ENCODE data around the gene STK32B.
"Not testable (repeated sequence)": the region's sequence is repeated elsewhere in the genome, so short reads cannot be mapped to it uniquely, and the experiment has no call there.

Gene STK32B

DNA sequence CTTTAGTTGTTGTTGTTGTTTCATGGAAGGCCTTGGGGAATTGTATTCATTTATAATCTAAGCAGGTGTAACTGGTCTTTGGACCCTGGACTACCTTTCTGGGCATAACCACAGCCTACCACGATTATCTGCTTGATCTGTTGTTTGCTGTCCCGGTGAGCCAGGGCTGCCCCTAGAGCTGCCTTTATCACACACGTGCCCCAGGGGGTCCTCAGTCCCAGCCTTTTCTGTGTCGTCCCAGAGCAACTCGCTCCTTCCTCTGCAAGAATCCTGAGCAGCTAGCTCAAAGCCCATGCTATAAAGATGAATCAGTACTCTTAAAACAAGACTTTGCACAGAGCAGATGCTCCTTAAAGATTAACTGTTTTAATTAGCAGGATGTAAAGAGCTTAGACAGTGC lies 383.9 kb downstream of the STK32B start:
- Histone ChIP-seq H3K4me1 (ENCODE audit: control insufficient read depth, insufficient read depth, low read length) (no peaks in the 10 kb centered on the region), H3K4me3 (ENCODE audit: low read length) (no peak overlapping the region), H3K9ac (ENCODE audit: low read depth, low read length) (no peak overlapping the region), H3K4me2 (ENCODE audit: low read length) (no peak overlapping the region), H3K9me3 (replicated peaks; ENCODE audit: low read length) (no peaks in the 10 kb centered on the region), H3K36me3 (ENCODE audit: insufficient read depth, low read length) (no peaks in the 10 kb centered on the region), H3K27me3 (ENCODE audit: control insufficient read depth, insufficient read depth, low read length) (no peaks in the 10 kb centered on the region)

DNA sequence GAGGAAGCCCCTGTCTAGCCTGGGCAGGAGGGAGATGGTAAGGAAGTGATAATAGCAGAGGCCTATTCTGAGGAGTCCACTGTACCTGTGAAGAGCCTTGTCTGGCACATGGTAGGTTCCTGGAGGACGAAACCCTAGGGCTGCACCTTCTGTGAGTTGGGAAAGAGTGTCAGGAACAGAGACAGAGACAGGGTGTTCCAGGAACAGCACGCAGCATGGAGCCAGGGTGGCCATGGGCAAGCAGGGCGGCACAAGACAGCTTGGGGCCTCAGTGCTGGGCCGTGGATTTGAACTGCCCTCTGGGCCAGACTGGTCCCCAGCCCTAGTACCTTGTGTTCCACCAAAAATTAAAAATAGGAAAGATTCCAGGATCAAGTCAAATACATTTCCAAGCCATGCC lies 384.5 kb downstream of the STK32B start:
- Histone ChIP-seq H3K27me3 (ENCODE audit: control insufficient read depth, insufficient read depth, low read length) (no peaks in the 10 kb centered on the region), H3K9me3 (replicated peaks; ENCODE audit: low read length) (no peaks in the 10 kb centered on the region), H3K4me3 (ENCODE audit: low read length) (no peak overlapping the region), H3K4me1 (ENCODE audit: control insufficient read depth, insufficient read depth, low read length) (no peaks in the 10 kb centered on the region), H3K36me3 (ENCODE audit: insufficient read depth, low read length) (no peaks in the 10 kb centered on the region), H3K9ac (ENCODE audit: low read depth, low read length) (no peak overlapping the region), H3K4me2 (ENCODE audit: low read length) (no peak overlapping the region)

DNA sequence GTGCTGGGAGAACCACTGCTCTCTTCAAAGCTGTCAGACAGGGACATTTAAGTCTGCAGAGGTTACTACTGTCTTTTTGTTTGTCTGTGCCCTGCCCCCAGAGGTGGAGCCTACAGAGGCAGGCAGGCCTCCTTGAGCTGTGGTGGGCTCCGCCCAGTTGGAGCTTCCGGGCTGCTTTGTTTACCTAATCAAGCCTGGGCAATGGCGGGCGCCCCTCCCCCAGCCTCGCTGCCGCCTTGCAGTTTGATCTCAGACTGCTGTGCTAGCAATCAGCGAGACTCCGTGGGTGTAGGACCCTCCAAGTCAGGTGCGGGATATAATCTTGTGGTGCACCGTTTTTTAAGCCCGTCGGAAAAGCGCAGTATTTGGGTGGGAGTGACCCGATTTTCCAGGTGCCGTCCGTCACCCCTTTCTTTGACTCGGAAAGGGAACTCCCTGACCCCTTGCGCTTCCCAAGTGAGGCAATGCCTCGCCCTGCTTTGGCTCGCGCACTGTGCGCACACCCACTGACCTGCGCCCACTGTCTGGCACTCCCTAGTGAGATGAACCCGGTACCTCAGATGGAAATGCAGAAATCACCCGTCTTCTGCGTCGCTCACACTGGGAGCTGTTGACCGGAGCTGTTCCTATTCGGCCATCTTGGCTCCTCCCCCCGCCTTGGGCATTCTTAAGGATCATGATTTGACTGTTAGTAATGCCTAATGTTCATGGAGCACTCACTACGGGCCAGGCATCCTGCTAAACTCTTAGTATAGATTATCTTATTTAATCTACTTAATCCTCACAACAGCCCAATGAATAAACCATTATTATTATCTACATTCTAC lies 392.9 kb downstream of the STK32B start:
- H3K9ac ChIP-seq (ENCODE audit: low read depth, low read length); H3K9me3 ChIP-seq (replicated peaks; ENCODE audit: low read length); H3K4me3 ChIP-seq (ENCODE audit: low read length); H3K4me2 ChIP-seq (ENCODE audit: low read length); H3K27me3 ChIP-seq (ENCODE audit: control insufficient read depth, insufficient read depth, low read length); H3K4me1 ChIP-seq (ENCODE audit: control insufficient read depth, insufficient read depth, low read length); H3K36me3 ChIP-seq (ENCODE audit: insufficient read depth, low read length): not testable (repeated sequence)

DNA sequence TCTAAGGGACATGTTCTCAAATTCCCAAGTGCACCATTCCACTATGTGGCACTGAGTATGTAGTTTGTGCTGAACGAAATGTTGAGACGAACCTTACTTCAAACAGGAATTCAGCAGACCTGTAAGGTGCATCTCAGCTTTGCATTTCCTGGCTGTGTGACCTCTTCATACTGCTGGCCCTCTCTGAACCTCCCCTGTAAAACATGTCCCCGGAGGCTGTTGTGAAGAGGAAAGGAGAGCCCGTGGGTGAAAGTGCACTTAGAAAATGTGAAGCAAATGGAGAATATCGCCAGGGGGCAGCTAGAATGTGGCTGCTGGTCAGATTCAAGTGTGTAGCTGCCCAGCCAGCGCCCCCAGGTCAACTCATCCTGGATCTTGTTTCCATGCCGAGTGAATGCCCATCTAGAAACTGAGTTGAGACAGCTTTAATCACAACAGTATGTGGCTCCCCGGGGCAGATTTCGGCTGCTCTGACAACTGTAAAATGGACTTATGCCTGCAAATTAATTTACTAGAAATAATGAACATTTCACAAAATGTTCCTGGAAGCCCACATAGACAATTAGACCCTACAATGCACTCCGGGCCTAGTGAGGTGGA lies 393.7 kb downstream of the STK32B start:
- H3K9me3 ChIP-seq (replicated peaks; ENCODE audit: low read length), result no peaks in the 10 kb centered on the region
- no peak overlapping the region for H3K4me2 ChIP-seq (ENCODE audit: low read length)
- no peaks in the 10 kb centered on the region for H3K27me3 ChIP-seq (ENCODE audit: control insufficient read depth, insufficient read depth, low read length)
- H3K4me1 ChIP-seq (ENCODE audit: control insufficient read depth, insufficient read depth, low read length), result no peaks in the 10 kb centered on the region
- no peak overlapping the region for H3K4me3 ChIP-seq (ENCODE audit: low read length)
- H3K9ac ChIP-seq (ENCODE audit: low read depth, low read length), result no peak overlapping the region
- no peaks in the 10 kb centered on the region for H3K36me3 ChIP-seq (ENCODE audit: insufficient read depth, low read length)

DNA sequence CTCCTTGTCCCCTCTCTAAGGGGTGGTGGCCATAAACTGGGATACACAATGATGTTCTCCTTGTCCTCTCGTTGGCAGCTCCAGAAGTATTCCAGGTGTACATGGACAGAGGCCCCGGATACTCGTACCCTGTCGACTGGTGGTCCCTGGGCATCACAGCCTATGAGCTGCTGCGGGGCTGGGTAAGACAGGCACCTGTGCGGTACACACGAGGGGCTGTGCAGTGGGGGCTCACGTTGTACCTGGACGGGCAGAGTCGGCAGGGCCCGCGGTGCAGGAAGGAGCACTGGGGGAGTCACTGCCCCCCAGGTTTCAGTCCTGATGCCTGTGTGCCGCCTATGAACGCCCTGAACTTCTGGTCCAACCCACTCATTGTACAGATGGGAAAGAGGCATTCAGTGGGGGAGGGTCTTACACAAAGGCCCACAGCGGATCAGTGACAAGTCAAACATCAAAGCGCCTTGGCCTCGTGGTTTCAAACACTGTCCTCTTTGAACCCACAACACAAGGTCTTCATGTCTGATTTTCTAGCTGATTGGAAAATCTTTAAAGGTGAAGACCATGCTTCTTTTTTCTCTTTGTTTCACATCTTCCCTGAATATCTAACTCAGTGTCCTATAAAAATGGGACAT lies 395.4 kb downstream of the STK32B start:
- no peak overlapping the region for H3K4me3 ChIP-seq (ENCODE audit: low read length)
- H3K9me3 ChIP-seq (replicated peaks; ENCODE audit: low read length), result no peaks in the 10 kb centered on the region
- no peaks in the 10 kb centered on the region for H3K4me1 ChIP-seq (ENCODE audit: control insufficient read depth, insufficient read depth, low read length)
- H3K27me3 ChIP-seq (ENCODE audit: control insufficient read depth, insufficient read depth, low read length), result no peaks in the 10 kb centered on the region
- H3K9ac ChIP-seq (ENCODE audit: low read depth, low read length), result no peak overlapping the region
- H3K36me3 ChIP-seq (ENCODE audit: insufficient read depth, low read length), result no peaks in the 10 kb centered on the region
- no peak overlapping the region for H3K4me2 ChIP-seq (ENCODE audit: low read length)

DNA sequence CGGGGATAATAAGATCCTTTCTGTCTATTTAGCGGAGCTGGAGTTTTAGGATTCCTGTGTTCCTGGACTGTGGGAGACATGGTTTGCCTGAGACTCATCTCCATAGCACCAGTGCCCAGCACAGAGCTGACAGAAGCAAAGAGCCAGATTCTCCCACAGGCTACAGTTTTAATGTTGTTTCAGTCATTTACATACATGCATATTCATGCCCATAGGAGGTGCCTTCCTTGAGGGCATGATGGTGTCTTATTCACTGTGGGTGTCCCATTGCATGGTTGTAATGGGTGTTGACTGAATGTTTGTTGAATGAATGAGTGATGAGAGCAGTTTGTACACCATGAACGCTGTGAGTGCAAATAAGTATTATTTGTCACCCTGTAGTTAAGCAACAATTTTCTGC lies 396.5 kb downstream of the STK32B start:
- Histone ChIP-seq H3K4me2 (ENCODE audit: low read length) (no peak overlapping the region), H3K9ac (ENCODE audit: low read depth, low read length) (no peak overlapping the region), H3K4me1 (ENCODE audit: control insufficient read depth, insufficient read depth, low read length) (no peaks in the 10 kb centered on the region), H3K4me3 (ENCODE audit: low read length) (no peak overlapping the region), H3K9me3 (replicated peaks; ENCODE audit: low read length) (no peaks in the 10 kb centered on the region), H3K27me3 (ENCODE audit: control insufficient read depth, insufficient read depth, low read length) (no peaks in the 10 kb centered on the region), H3K36me3 (ENCODE audit: insufficient read depth, low read length) (no peaks in the 10 kb centered on the region)

DNA sequence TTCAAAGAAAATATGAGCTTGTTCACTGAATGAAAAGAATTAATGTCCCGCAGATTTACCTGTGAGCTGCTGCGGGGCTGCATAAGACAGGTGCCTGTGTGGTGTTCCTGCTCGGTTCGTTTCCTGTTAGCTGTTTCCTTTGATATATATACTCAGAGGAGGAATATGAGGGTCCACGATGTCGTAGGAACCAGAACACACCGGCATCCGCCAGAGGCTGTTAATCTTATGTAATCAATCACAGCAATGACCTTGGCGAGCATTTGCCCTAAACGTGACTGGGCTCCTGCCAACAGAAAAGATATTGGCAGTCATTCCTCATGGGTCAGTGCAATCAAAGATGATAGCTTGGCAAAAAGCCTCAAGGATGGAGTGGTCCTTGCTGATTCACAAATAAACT lies 396.9 kb downstream of the STK32B start:
- Histone ChIP-seq H3K4me3 (ENCODE audit: low read length) (no peak overlapping the region), H3K9me3 (replicated peaks; ENCODE audit: low read length) (no peaks in the 10 kb centered on the region), H3K36me3 (ENCODE audit: insufficient read depth, low read length) (no peaks in the 10 kb centered on the region), H3K4me1 (ENCODE audit: control insufficient read depth, insufficient read depth, low read length) (no peaks in the 10 kb centered on the region), H3K4me2 (ENCODE audit: low read length) (no peak overlapping the region), H3K9ac (ENCODE audit: low read depth, low read length) (no peak overlapping the region), H3K27me3 (ENCODE audit: control insufficient read depth, insufficient read depth, low read length) (no peaks in the 10 kb centered on the region)

DNA sequence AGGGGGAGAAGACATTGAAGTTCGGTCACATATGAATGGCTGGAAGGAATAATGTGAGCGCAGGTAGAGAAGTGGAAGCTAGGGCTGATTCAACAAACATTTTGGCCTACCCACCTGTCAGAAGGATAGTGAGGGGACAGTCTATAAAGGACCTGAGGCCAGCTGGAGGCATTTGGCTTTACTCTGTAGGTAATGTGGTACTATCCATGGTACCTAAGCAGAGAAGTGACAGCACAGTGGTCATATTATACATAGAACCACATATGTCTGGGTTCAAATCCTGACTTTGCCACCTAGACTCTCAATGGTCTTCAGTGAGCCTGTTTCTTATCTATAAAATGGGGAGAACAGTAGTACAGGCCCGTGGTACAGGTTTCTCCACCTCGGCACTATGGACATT lies 400.0 kb downstream of the STK32B start:
- Histone ChIP-seq H3K27me3 (ENCODE audit: control insufficient read depth, insufficient read depth, low read length) (no peaks in the 10 kb centered on the region), H3K4me3 (ENCODE audit: low read length) (no peak overlapping the region), H3K36me3 (ENCODE audit: insufficient read depth, low read length) (no peaks in the 10 kb centered on the region), H3K9ac (ENCODE audit: low read depth, low read length) (no peak overlapping the region), H3K9me3 (replicated peaks; ENCODE audit: low read length) (no peaks in the 10 kb centered on the region), H3K4me2 (ENCODE audit: low read length) (no peak overlapping the region), H3K4me1 (ENCODE audit: control insufficient read depth, insufficient read depth, low read length) (no peaks in the 10 kb centered on the region)

DNA sequence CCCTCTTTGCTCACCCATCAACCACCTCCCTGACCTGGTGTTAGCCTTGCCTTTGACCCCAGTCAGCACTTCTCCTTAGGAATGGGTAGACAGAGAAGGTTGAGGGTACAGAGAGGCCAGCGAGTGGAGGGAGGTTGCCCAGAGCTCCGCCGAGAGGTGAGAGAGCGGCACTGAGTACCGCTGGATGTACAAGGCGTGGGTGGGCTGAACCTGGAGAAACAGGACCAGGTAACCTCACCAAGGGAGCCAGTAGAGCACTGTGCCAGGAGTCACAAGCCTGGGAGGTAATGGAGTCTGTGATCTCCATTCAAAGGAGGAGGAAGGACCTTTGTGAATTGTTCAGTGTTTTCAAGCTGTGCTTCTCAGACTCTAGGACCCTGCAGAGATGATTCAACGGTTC lies 400.9 kb downstream of the STK32B start:
- H3K9me3 ChIP-seq (replicated peaks; ENCODE audit: low read length), result no peaks in the 10 kb centered on the region
- H3K9ac ChIP-seq (ENCODE audit: low read depth, low read length), result no peak overlapping the region
- no peaks in the 10 kb centered on the region for H3K36me3 ChIP-seq (ENCODE audit: insufficient read depth, low read length)
- H3K4me2 ChIP-seq (ENCODE audit: low read length), result no peak overlapping the region
- no peaks in the 10 kb centered on the region for H3K4me1 ChIP-seq (ENCODE audit: control insufficient read depth, insufficient read depth, low read length)
- no peak overlapping the region for H3K4me3 ChIP-seq (ENCODE audit: low read length)
- H3K27me3 ChIP-seq (ENCODE audit: control insufficient read depth, insufficient read depth, low read length), result no peaks in the 10 kb centered on the region

DNA sequence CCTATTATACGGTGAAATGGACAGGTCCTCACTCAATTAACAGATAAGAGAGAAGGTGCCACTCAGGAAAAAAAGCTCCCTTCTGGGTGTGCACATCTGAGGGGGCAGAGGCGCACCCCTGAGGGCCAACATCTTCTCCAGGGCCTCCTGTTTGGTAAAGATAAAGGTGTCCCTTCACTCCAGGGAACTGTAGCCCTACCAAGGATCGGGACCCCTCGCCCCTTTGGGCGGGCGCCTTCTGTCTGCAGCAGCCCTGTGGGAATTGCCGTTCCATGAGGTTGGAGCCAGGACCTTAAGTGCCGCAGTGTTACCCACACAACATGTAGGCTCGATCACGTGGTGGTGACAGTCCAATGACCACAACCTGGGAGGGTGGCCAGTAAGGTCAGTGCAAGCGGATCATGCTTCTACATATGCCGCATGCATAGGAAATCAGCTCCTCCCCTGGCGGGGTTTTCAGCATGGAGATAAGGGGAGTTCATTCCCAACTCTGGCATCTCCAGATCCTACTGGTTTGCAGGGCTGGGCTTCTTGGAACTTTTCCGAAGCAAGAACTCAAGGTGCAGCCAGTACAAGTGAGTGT lies 403.8 kb downstream of the STK32B start:
- no peaks in the 10 kb centered on the region for H3K36me3 ChIP-seq (ENCODE audit: insufficient read depth, low read length)
- no peak overlapping the region for H3K4me2 ChIP-seq (ENCODE audit: low read length)
- H3K9me3 ChIP-seq (replicated peaks; ENCODE audit: low read length), result no peaks in the 10 kb centered on the region
- no peaks in the 10 kb centered on the region for H3K27me3 ChIP-seq (ENCODE audit: control insufficient read depth, insufficient read depth, low read length)
- no peak overlapping the region for H3K9ac ChIP-seq (ENCODE audit: low read depth, low read length)
- H3K4me3 ChIP-seq (ENCODE audit: low read length), result no peak overlapping the region
- H3K4me1 ChIP-seq (ENCODE audit: control insufficient read depth, insufficient read depth, low read length), result no peaks in the 10 kb centered on the region

DNA sequence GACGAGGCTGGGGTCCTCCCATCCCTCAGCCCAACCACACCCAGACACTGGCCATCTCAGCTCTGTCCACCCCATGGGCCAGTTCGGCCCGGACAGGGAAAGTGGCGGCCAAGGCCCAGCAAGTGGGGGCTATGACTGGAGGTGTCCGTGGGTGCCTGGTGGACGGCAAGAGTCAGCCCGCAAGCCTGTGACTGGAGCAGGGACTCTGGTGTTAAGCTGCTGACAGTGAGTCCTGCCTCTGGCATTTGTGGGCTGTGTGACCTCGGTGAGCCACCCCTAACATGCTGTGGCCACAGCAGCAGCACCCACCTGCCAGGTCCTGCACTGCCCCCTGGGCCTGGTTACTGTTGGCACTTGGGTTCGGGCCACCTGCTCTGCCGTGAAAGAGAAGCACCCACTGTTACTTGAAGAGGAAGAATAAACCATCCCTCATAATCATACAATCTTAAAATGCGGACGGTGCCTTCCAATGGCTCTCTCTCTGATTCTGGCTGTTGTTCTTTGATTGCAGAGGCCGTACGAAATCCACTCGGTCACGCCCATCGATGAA lies 405.1 kb downstream of the STK32B start:
- Histone ChIP-seq H3K4me1 (ENCODE audit: control insufficient read depth, insufficient read depth, low read length) (no peaks in the 10 kb centered on the region), H3K9me3 (replicated peaks; ENCODE audit: low read length) (no peaks in the 10 kb centered on the region), H3K4me3 (ENCODE audit: low read length) (no peak overlapping the region), H3K4me2 (ENCODE audit: low read length) (no peak overlapping the region), H3K27me3 (ENCODE audit: control insufficient read depth, insufficient read depth, low read length) (no peaks in the 10 kb centered on the region), H3K36me3 (ENCODE audit: insufficient read depth, low read length) (no peaks in the 10 kb centered on the region), H3K9ac (ENCODE audit: low read depth, low read length) (no peak overlapping the region)
